SU-DHL-6 (cell line): ENCODE measurements around the gene KRT38.

Experiments
- H2AFZ ChIP-seq: fragments of 200-600 bp; sonication (generic); 2 replicates; pipeline ENCODE4 v1.6.1; 2014; ENCODE audit warnings: low read depth, mild to moderate bottlenecking, moderate library complexity, mixed read lengths, antibody characterized with exemption, low read length; ENCODE audit not compliant: severe bottlenecking
- H3F3A ChIP-seq: fragments of 200-600 bp; shearing (Covaris generic); 2 replicates; pipeline ENCODE4 v1.6.0; 2016; ENCODE audit warnings: antibody characterized with exemption, mild to moderate bottlenecking; ENCODE audit not compliant: insufficient read depth
- H3K27ac ChIP-seq: fragments of 200-600 bp; sonication (generic); 2 replicates; pipeline ENCODE4 v1.5.1; 2016; ENCODE audit warnings: low read depth, mild to moderate bottlenecking, low read length, moderate library complexity, mixed read lengths
- H3K27me3 ChIP-seq: fragments of 200-600 bp; sonication (generic), shearing (Covaris generic); 2 replicates; pipeline ENCODE4 v1.6.0; 2014; ENCODE audit warnings: mild to moderate bottlenecking, low read length
- H3K36me3 ChIP-seq: fragments of 200-600 bp; sonication (generic); 2 replicates; pipeline ENCODE4 v1.6.1; 2014; ENCODE audit warnings: mild to moderate bottlenecking, low read length, mixed read lengths
- H3K4me2 ChIP-seq: fragments of 300-600, 200-600 bp; shearing (Covaris generic), sonication (generic); 2 replicates; pipeline ENCODE4 v1.6.0; 2014; ENCODE audit warnings: low read length, low read depth, mild to moderate bottlenecking; ENCODE audit not compliant: poor library complexity, severe bottlenecking
- H3K4me3 ChIP-seq: fragments of 200-600 bp; sonication (generic); 2 replicates; pipeline ENCODE4 v1.5.1; 2014; ENCODE audit warnings: antibody characterized with exemption, low read length, mild to moderate bottlenecking, mixed read lengths; ENCODE audit not compliant: insufficient read depth, poor library complexity, severe bottlenecking
- H3K79me2 ChIP-seq: fragments of 200-600 bp; sonication (generic); 2 replicates; pipeline ENCODE4 v1.6.1; 2014; ENCODE audit warnings: mild to moderate bottlenecking, low read length, moderate library complexity; ENCODE audit not compliant: insufficient read depth
- H3K9ac ChIP-seq: fragments of 200-600 bp; sonication (generic); 2 replicates; pipeline ENCODE4 v1.7.0; 2014; ENCODE audit warnings: mild to moderate bottlenecking, low read length
- H3K9me2 ChIP-seq: fragments of 200-600 bp; sonication (generic); replicated peaks from 2 replicates; pipeline ENCODE4 v1.6.1; 2014; ENCODE audit warnings: low read length; ENCODE audit not compliant: insufficient read depth
- H3K9me3 ChIP-seq: fragments of 200-600 bp; sonication (generic); 2 replicates; pipeline ENCODE4 v1.6.1; 2014; ENCODE audit warnings: low read length, mixed read lengths; ENCODE audit not compliant: insufficient read depth
- H4K20me1 ChIP-seq: fragments of 200-600 bp; sonication (generic); 2 replicates; pipeline ENCODE4 v1.6.1; 2014; ENCODE audit warnings: low read depth, mild to moderate bottlenecking, antibody characterized with exemption, low read length, moderate library complexity, mixed read lengths
- EZH2phosphoT487 ChIP-seq: fragments of 200-600 bp; sonication (generic), shearing (Covaris generic); conservative IDR thresholded peaks from 2 replicates; pipeline ENCODE4 v1.6.1; 2018; ENCODE audit warnings: mild to moderate bottlenecking, antibody characterized with exemption, low read length, moderate library complexity, mixed read lengths
- TF ChIP-seq, protein P1 (sequence below): fragments of 200-600 bp; sonication (generic); IDR thresholded peaks from one replicate; pipeline ENCODE4 v1.5.1; 2017; ENCODE audit warnings: antibody characterized with exemption, mild to moderate bottlenecking, low read length, moderate library complexity; ENCODE audit not compliant: insufficient read depth, poor library complexity, severe bottlenecking

KRT38 gene

DNA sequence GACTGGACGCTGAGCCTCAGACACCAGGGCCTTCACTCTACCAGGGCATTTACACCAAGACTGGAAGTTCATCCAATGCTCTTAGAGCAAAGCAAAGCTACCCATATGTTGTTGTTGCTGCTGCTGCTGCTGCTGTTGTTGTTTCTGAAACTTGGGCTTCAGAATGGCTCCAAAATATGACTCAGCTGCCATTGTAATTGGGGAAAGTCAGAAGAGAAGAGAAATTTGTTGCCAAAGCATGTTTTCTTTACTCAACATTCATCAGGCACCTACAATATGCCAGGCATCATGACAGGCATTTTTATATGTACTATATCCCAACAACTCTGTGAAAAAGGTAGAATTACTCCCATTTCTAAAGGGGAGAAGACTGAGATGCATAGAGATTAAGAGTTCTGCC lies 14.5 kb upstream of the KRT38 start:
- Histone ChIP-seq H3K4me3 (no peak overlapping the region), H3F3A (no peaks in the 10 kb centered on the region), H3K27me3 (no peaks in the 10 kb centered on the region), H3K27ac (no peak overlapping the region), H2AFZ (no peak overlapping the region), H3K4me2 (no peak overlapping the region), H3K9me2 (no peaks in the 10 kb centered on the region), H3K9me3 (no peaks in the 10 kb centered on the region), H3K9ac (no peak overlapping the region), H3K36me3 (no peaks in the 10 kb centered on the region), H4K20me1 (no peaks in the 10 kb centered on the region), H3K79me2 (no peaks in the 10 kb centered on the region)
- no peak for TF ChIP-seq EZH2phosphoT487
- TF ChIP-seq, protein P1, sequence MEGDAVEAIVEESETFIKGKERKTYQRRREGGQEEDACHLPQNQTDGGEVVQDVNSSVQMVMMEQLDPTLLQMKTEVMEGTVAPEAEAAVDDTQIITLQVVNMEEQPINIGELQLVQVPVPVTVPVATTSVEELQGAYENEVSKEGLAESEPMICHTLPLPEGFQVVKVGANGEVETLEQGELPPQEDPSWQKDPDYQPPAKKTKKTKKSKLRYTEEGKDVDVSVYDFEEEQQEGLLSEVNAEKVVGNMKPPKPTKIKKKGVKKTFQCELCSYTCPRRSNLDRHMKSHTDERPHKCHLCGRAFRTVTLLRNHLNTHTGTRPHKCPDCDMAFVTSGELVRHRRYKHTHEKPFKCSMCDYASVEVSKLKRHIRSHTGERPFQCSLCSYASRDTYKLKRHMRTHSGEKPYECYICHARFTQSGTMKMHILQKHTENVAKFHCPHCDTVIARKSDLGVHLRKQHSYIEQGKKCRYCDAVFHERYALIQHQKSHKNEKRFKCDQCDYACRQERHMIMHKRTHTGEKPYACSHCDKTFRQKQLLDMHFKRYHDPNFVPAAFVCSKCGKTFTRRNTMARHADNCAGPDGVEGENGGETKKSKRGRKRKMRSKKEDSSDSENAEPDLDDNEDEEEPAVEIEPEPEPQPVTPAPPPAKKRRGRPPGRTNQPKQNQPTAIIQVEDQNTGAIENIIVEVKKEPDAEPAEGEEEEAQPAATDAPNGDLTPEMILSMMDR: no peak

DNA sequence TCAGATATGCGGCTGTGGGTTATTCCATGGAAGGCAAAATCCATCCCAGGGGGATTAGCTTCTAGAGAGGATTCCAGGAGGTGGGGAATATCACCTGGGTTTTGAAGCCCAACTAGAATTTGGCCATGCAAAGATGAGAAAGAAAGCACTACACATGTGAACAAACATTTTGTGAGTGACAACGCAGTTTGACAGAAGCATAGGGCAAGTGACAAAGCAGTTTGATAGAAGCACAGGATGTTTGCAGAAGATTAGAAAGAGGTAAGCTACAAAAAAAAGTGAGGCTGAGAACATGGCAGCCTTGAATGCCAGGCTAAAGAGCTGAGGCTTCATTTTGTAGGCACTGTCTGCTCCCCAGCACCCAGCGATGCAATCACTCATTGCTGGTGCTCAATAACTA lies 12.3 kb upstream of the KRT38 start:
- Histone ChIP-seq H3K36me3 (no peaks in the 10 kb centered on the region), H3K4me3 (no peak overlapping the region), H4K20me1 (no peaks in the 10 kb centered on the region), H3K27me3 (no peaks in the 10 kb centered on the region), H3F3A (no peaks in the 10 kb centered on the region), H3K27ac (no peak overlapping the region), H3K9me3 (no peaks in the 10 kb centered on the region), H3K9ac (no peak overlapping the region), H3K4me2 (no peak overlapping the region), H3K9me2 (no peaks in the 10 kb centered on the region), H2AFZ (no peak overlapping the region), H3K79me2 (no peaks in the 10 kb centered on the region)
- TF ChIP-seq EZH2phosphoT487: no peak
- TF ChIP-seq, protein P1: no peak

DNA sequence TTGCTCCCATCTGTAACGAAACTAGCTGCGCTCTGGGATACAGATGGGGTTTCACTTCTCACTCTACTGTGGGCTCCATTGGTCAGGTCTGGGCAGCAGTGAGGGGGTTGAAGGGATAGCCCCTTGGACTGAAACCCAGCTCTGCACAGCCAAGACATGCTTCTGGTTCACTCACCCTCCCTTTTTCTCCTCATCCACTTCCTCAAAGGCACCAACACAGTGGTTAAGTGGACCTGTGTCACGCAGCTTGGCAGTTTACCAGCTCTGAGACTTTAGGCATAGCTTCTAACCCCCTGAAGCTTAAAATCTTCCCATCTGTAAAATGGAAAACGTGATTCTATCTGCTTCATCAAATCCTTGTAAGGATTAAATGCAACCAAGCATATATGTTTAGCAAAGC lies 11.5 kb upstream of the KRT38 start:
- no peaks in the 10 kb centered on the region for H3K27me3 ChIP-seq
- no peak overlapping the region for H3K4me3 ChIP-seq
- H2AFZ ChIP-seq: no peak overlapping the region
- no peaks in the 10 kb centered on the region for H4K20me1 ChIP-seq
- H3K79me2 ChIP-seq: no peaks in the 10 kb centered on the region
- H3K27ac ChIP-seq: no peak overlapping the region
- H3F3A ChIP-seq: no peaks in the 10 kb centered on the region
- no peaks in the 10 kb centered on the region for H3K36me3 ChIP-seq
- H3K9ac ChIP-seq: no peak overlapping the region
- no peaks in the 10 kb centered on the region for H3K9me3 ChIP-seq
- no peaks in the 10 kb centered on the region for H3K9me2 ChIP-seq
- no peak overlapping the region for H3K4me2 ChIP-seq
- TF ChIP-seq EZH2phosphoT487: no peak
- TF ChIP-seq, protein P1: no peak
